Breast epithelium (tissue), 4 donors: ENCODE results near the gene CACNA1A. TPM values are rescaled to one million over a fixed set of nuclear protein-coding genes. Genes with fewer than 3 reads are reported as not detected.

ENCODE experiments used
- DNase-seq, 2 donors: peaks; one replicate each; pipeline ENCODE4 v3.0.0-alpha.2; 2019; ENCODE audit warnings: low spot score in 2 of 2
- H3K27ac ChIP-seq, 2 donors: fragments of 200-600 bp; sonication (generic) in 1 of 2; one replicate each; pipeline ENCODE4 v1.5.1; 2016 to 2019; ENCODE audit warnings: mild to moderate bottlenecking in 1 of 2
- H3K27me3 ChIP-seq, 2 donors: fragments of 200-600 bp; sonication (generic) in 1 of 2; one replicate each; pipeline versions ENCODE4 v1.5.1 to v1.6.0; 2017 to 2019; ENCODE audit warnings: control low read depth in 1 of 2, mild to moderate bottlenecking in 1 of 2
- H3K36me3 ChIP-seq: fragments of 200-600 bp; one replicate; pipeline ENCODE4 v1.5.1; 2019
- H3K4me1 ChIP-seq, 2 donors: fragments of 200-600 bp; sonication (generic); one replicate each; pipeline ENCODE4 v1.5.1; 2016 to 2019; ENCODE audit warnings: control low read depth in 1 of 2
- H3K4me3 ChIP-seq, 3 donors: fragments of 200-600 bp; sonication (generic); 1 replicate in 2 of 3; 2 replicates in 1 of 3; pipeline ENCODE4 v1.5.1; 2016 to 2019; ENCODE audit warnings: mild to moderate bottlenecking in 3 of 3, moderate library complexity in 2 of 3
- H3K9me3 ChIP-seq, 2 donors: fragments of 200-600 bp; sonication (generic) in 1 of 2; one replicate each; pipeline ENCODE4 v1.5.1; 2016 to 2019; ENCODE audit warnings: control low read depth in 1 of 2
- CTCF ChIP-seq, 3 donors: fragments of 450-650 bp; IDR thresholded peaks; one replicate each; pipeline ENCODE4 v1.5.1; 2016 to 2017; ENCODE audit warnings: antibody characterized with exemption in 3 of 3, mild to moderate bottlenecking in 3 of 3, moderate library complexity in 3 of 3
- POLR2A ChIP-seq: fragments of 450-650 bp; IDR thresholded peaks from one replicate; pipeline ENCODE4 v1.6.1; 2016; ENCODE audit warnings: antibody characterized with exemption, mild to moderate bottlenecking, moderate library complexity
- POLR2AphosphoS5 ChIP-seq, 3 donors: sonication (generic); formaldehyde crosslinking; IDR thresholded peaks; one replicate each; pipeline ENCODE4 v1.6.1; 2017; ENCODE audit warnings: antibody characterized with exemption in 3 of 3
- intact Hi-C: fragments of 100-400 bp; cut with DNase I; formaldehyde crosslinking; loops from one replicate; pipeline ENCODE4 v1.15.1; 2023; ENCODE audit warnings: low total_unique reads
- total RNA-seq, 3 donors: library from RNA; depleted of rRNA; stranded (reverse); fragments of >200 nt; gene quantifications; one replicate each; pipeline ENCODE4 v1.1.0, GENCODE V29; 2016

The CACNA1A gene
- total RNA-seq, 3 donors from 2014 or later = 0.16 to 1.0 (median 0.33) TPM

GRCh38 chr19:13284929-13285928 is 221.1 kb downstream of the CACNA1A start:
- Histone ChIP-seq H3K27ac (no peak overlapping the region), H3K36me3 (no peaks in the 10 kb centered on the region), H3K27me3 (peaks cover 0 to 17% of the 10 kb centered on the region in 2 donors), H3K4me1 (no peaks in the 10 kb centered on the region), H3K9me3 (no peaks in the 10 kb centered on the region), H3K4me3 (no peak overlapping the region)
- TF ChIP-seq CTCF (IDR thresholded peaks at IDR 0.05) = no peak
- no peak for TF ChIP-seq POLR2A
- intact Hi-C loops = loop anchor here (10.0 kb wide), 1 partner anchor 290 kb away; no protein-coding TSS in a partner anchor
- DNase-seq = no peak

- Histone ChIP-seq H3K36me3 (no peaks in the 10 kb centered on the region), H3K27ac (no peak overlapping the region), H3K9me3 (no peaks in the 10 kb centered on the region), H3K27me3 (peaks cover 0 to 17% of the 10 kb centered on the region in 2 donors), H3K4me1 (no peaks in the 10 kb centered on the region), H3K4me3 (no peak overlapping the region)
- DNase-seq = no peak
- intact Hi-C loops = loop anchor here (10.0 kb wide), 1 partner anchor 291 kb away; no protein-coding TSS in a partner anchor
- no peak for TF ChIP-seq POLR2AphosphoS5 (IDR thresholded peaks at IDR 0.05)
- no peak for TF ChIP-seq POLR2A
- no peak for TF ChIP-seq CTCF (IDR thresholded peaks at IDR 0.05)
These were observed 222.4 kb downstream of the CACNA1A start for GRCh38 chr19:13283871-13284270.

GRCh38 chr19:13282486-13283065 is 223.7 kb downstream of the CACNA1A start:
- Histone ChIP-seq H3K27me3 (peaks cover 0 to 17% of the 10 kb centered on the region in 2 donors), H3K27ac (no peak overlapping the region), H3K4me3 (no peak overlapping the region), H3K4me1 (no peaks in the 10 kb centered on the region), H3K9me3 (no peaks in the 10 kb centered on the region), H3K36me3 (no peaks in the 10 kb centered on the region)
- intact Hi-C loops = loop anchor here (10.0 kb wide), 1 partner anchor 292 kb away; no protein-coding TSS in a partner anchor
- DNase-seq = no peak
- TF ChIP-seq POLR2A = no peak
- no peak for TF ChIP-seq CTCF (IDR thresholded peaks at IDR 0.05)
- TF ChIP-seq POLR2AphosphoS5 (IDR thresholded peaks at IDR 0.05) = no peak

GRCh38 chr19:13281567-13282291 is 224.6 kb downstream of the CACNA1A start:
- no peaks in the 10 kb centered on the region for H3K36me3 ChIP-seq
- intact Hi-C loops = loop anchor here (10.0 kb wide), 1 partner anchor 293 kb away; no protein-coding TSS in a partner anchor
- DNase-seq = no peak
- no peaks in the 10 kb centered on the region for H3K4me1 ChIP-seq
- no peak overlapping the region for H3K27ac ChIP-seq
- H3K27me3 ChIP-seq = peaks cover 0 to 17% of the 10 kb centered on the region in 2 donors
- H3K9me3 ChIP-seq = no peaks in the 10 kb centered on the region
- no peak for TF ChIP-seq CTCF (IDR thresholded peaks at IDR 0.05)
- no peak for TF ChIP-seq POLR2AphosphoS5 (IDR thresholded peaks at IDR 0.05)
- TF ChIP-seq POLR2A = no peak
- no peak overlapping the region for H3K4me3 ChIP-seq
